Measurements from ENCODE around the gene GRID1. TPM values are rescaled to one million over a fixed set of nuclear protein-coding genes. Genes with fewer than 3 reads are reported as not detected.

GRID1 gene
- total RNA-seq, 1 donor = not detected

DNA sequence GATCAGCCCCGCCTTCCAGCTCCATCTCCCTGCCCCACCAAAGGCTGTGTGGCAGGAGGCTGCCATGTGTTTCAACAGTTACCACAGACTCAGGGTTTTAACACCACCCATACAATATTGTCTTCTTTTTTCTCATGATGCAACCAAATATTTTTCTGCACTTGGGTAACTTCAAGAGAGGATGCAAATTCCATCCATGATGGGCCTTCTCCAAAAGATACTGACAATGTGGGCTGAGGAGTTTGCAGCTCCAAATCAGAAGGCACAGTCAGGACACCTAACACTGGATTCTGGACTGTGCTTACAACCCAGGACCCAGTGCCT is 347.9 kb downstream of the GRID1 start:
- TF ChIP-seq, protein P1, sequence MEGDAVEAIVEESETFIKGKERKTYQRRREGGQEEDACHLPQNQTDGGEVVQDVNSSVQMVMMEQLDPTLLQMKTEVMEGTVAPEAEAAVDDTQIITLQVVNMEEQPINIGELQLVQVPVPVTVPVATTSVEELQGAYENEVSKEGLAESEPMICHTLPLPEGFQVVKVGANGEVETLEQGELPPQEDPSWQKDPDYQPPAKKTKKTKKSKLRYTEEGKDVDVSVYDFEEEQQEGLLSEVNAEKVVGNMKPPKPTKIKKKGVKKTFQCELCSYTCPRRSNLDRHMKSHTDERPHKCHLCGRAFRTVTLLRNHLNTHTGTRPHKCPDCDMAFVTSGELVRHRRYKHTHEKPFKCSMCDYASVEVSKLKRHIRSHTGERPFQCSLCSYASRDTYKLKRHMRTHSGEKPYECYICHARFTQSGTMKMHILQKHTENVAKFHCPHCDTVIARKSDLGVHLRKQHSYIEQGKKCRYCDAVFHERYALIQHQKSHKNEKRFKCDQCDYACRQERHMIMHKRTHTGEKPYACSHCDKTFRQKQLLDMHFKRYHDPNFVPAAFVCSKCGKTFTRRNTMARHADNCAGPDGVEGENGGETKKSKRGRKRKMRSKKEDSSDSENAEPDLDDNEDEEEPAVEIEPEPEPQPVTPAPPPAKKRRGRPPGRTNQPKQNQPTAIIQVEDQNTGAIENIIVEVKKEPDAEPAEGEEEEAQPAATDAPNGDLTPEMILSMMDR (IDR thresholded peaks at IDR 0.05; ENCODE audit: insufficient read depth, low read length) = no peak
- DNase-seq (ENCODE audit: low read depth) = no peak
- H3K4me3 ChIP-seq (ENCODE audit: low read depth, low read length) = no peak overlapping the region

DNA sequence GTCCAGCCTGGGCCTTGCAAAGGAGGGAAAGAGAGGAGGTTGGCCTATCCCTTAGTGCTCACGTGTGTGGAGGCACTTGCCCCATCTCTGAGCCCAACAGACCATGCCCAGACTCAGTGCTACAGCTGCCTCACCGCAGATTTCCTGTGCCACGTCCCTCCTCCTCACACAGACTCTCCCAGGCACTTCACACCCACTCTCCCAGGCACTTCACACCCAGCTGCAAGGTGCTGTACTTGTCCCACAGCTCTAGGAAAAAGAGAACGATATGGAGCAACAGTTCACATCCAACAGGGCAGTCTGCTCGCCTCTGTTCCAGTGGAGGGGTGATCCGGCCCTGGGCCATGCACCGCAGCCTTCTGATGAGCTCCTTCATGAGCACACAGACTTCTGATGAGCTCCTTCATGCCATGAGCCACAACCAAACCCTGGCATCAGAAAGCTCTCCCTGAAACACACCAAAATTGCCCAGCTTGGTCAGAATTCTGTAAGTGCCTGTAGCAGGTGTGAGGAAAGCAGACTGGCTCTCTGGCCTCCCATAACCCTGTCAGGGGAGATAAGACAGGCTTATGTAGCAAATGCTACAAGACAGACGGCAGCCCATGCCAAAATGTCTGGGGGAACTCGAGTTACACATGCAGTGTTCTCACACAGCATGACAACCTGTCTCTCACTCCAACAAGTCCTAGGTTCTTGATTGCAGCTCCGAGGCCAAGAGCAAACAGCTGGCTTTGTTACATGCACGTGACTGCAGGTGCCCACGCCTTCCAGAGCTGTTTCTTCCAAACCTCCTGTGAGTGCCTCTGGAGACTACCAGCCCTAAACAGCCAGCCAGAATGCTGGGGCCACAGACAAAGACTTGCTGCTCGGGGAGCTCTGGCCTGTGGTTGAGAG is 348.5 kb downstream of the GRID1 start:
- TF ChIP-seq, protein P1 (IDR thresholded peaks at IDR 0.05; ENCODE audit: insufficient read depth, low read length) = no peak
- DNase-seq (ENCODE audit: low read depth) = no peak

DNA sequence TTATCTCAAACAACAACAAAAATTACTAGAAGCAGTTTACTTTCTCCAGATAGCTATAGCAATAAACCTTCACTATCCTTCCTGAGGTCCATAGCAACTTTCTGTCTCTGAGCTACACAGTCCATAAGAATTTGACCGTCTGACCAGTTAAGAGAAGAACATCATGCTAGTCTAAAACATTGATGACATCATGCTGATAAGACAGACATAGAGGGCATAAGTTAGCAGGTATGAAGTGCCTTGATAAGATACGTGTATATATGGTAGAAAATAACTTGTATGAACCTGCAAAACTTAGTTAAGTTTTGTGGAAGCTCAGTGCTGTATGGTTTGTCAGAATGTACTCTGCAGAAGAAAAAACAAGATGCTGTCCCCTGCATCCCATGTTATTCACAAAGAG is 353.0 kb downstream of the GRID1 start:
- no peak overlapping the region for H3K4me3 ChIP-seq (ENCODE audit: low read depth, low read length)
- TF ChIP-seq, protein P1 (IDR thresholded peaks at IDR 0.05; ENCODE audit: insufficient read depth, low read length) = no peak
- DNase-seq (ENCODE audit: low read depth) = no peak

More for the DNA sequence above, 348.5 kb downstream of the GRID1 start:
- no peak overlapping the region for H3K4me3 ChIP-seq (ENCODE audit: low read depth, low read length)

DNA sequence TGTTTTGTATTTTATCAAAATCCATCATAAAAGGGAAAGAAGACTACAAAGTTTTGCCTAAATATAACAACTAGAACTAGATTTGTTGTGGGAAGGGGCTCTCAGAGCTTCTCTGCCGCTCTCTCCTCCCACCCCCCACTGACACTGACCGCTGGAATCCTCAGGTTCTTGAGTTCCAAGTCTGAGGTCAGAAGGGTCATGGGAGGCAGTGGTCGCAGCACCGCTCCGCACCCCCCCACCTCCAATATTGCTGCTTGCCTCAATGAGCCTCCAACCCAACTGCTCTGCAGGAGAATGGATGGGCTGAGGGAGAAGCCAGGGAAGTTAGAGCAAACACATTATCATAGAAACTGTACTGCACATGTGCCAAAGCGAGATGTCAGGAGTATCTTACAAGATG is 359.4 kb downstream of the GRID1 start:
- H3K4me3 ChIP-seq (ENCODE audit: low read depth, low read length) = no peak overlapping the region
- no peak for DNase-seq (ENCODE audit: low read depth)
- TF ChIP-seq, protein P1 (IDR thresholded peaks at IDR 0.05; ENCODE audit: insufficient read depth, low read length) = no peak

DNA sequence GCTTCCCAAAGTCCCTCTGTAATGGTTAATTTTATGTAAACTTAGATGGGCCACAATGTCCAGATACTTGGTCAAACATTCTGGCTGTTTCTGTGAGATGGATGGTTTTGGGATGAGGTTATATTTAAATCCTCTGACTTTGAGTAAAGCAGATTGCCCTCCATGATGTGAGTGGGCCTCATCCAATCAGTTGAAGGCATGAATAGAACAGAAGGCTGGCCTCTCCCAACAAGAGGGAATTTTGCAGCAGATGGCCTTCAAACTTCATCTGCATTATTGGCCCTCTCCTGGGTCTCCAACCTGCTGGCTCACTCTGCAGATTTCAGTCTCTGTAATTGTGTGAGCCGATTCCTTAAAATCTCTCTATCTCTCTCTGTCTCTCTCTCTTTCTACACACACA is 362.3 kb downstream of the GRID1 start:
- H3K4me3 ChIP-seq (ENCODE audit: low read depth, low read length) = no peak overlapping the region
- TF ChIP-seq, protein P1 (IDR thresholded peaks at IDR 0.05; ENCODE audit: insufficient read depth, low read length) = no peak
- DNase-seq (ENCODE audit: low read depth) = no peak

DNA sequence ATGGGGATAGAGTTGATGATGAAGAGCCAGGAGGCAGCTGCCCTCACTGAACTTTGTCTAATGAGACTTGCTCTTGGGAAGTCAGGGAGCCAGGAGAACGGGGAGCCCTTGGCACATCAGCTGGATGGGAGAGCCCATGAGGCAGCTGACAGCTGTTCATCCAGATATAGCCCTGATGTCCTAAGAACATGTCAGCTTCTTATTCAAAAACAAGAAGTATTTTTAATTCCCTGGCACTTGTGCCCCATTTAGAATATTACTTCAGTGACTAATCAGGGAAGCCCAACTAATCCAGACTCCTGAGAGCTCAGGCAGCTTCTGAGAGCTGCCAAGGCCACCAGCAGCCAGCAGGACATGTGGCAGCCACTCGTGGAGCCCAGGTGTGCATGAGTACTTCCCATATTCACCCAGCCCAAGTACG is 363.4 kb downstream of the GRID1 start:
- no peak for DNase-seq (ENCODE audit: low read depth)
- TF ChIP-seq, protein P1 (IDR thresholded peaks at IDR 0.05; ENCODE audit: insufficient read depth, low read length) = no peak

More for the DNA sequence above, 363.4 kb downstream of the GRID1 start:
- no peak overlapping the region for H3K4me3 ChIP-seq (ENCODE audit: low read depth, low read length)

Data from fibroblast of the aortic adventitia (primary cell).